ENCODE data around the gene ENC1. TPM values are rescaled to one million over a fixed set of nuclear protein-coding genes. Genes with fewer than 3 reads are reported as not detected.

Gene ENC1
- total RNA-seq, 3 donors from 2014 or later: 14.6 to 23.3 (median 18.9) TPM

DNA sequence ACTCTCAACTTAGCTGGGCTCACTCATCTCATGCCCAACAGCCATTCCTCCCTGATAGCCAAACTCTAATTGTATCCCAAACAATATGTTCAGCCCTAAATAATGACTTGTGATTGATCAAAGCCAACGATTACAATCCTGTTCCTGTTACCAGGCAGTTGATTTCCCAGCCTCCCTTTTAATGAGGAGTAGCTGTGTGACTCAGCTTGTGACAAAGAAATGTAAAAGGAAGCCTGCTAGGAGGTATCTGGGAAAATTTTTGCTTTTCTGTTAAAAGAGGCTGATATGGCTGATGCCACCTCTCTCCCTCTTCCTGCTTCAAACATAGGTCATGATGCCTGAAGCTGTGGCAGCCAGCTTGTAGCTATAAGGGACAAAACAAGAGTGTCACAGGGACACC lies 19.6 kb upstream of the ENC1 start:
- intact Hi-C loops (cut with DNase I, micrococcal nuclease): no loop called here
- H3K4me3 ChIP-seq: no peak overlapping the region
- no peak for DNase-seq
- no peaks in the 10 kb centered on the region for H3K4me1 ChIP-seq (ENCODE audit: low read depth)
- no peaks in the 10 kb centered on the region for H3K9me3 ChIP-seq
- H3K36me3 ChIP-seq (ENCODE audit: low read depth): no peaks in the 10 kb centered on the region
- ATAC-seq: no peak
- TF ChIP-seq, protein P1, sequence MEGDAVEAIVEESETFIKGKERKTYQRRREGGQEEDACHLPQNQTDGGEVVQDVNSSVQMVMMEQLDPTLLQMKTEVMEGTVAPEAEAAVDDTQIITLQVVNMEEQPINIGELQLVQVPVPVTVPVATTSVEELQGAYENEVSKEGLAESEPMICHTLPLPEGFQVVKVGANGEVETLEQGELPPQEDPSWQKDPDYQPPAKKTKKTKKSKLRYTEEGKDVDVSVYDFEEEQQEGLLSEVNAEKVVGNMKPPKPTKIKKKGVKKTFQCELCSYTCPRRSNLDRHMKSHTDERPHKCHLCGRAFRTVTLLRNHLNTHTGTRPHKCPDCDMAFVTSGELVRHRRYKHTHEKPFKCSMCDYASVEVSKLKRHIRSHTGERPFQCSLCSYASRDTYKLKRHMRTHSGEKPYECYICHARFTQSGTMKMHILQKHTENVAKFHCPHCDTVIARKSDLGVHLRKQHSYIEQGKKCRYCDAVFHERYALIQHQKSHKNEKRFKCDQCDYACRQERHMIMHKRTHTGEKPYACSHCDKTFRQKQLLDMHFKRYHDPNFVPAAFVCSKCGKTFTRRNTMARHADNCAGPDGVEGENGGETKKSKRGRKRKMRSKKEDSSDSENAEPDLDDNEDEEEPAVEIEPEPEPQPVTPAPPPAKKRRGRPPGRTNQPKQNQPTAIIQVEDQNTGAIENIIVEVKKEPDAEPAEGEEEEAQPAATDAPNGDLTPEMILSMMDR (IDR thresholded peaks at IDR 0.05): no peak

DNA sequence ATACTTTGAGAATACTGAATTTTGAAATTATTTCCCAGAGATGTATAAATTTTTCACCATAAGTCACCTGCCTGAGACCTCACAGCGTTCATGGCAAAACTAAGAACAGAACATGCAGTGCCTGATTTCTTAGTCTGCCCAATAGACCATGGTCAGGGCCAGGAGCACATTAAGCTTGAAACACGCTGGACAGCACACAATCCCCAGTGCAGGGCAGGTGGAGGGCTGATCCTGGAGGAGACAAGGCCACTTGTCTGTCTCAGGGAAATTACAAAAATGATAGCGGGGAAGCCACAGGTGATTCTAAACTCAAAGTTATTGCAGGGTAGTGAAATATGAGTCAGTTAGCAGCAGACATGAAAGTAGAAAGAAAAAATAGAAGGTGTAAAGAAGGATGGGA lies 18.6 kb upstream of the ENC1 start:
- ATAC-seq: no peak
- TF ChIP-seq, protein P1 (IDR thresholded peaks at IDR 0.05): no peak

DNA sequence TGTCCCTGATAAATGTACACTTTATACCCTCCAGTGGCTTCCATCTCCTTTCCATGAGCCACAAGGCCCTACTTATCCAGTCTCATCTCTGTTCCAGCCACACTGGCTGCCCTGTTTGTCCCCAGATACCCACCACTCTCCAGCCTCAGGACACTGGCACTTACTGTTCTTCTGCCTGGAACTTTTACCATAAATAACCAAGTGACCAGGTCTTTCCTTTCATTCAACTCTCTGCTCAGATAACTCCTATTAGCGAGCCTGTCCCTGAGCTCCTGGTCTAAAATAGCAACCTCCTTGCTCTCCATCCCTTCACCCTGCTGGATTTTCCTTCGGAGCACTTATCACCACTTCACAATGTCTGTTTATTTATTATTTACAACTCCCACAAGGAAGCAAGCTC lies 16.6 kb upstream of the ENC1 start:
- Histone ChIP-seq H3K36me3 (ENCODE audit: low read depth) (no peaks in the 10 kb centered on the region), H3K4me3 (no peak overlapping the region), H3K4me1 (ENCODE audit: low read depth) (no peaks in the 10 kb centered on the region), H3K9me3 (no peaks in the 10 kb centered on the region)
- ATAC-seq (no peak), DNase-seq (no peak)
- intact Hi-C loops (cut with DNase I, micrococcal nuclease): no loop called here
- TF ChIP-seq, protein P1 (IDR thresholded peaks at IDR 0.05): no peak

More for the DNA sequence above, 18.6 kb upstream of the ENC1 start:
- Histone ChIP-seq H3K9me3 (no peaks in the 10 kb centered on the region), H3K36me3 (ENCODE audit: low read depth) (no peaks in the 10 kb centered on the region), H3K4me1 (ENCODE audit: low read depth) (no peaks in the 10 kb centered on the region), H3K4me3 (no peak overlapping the region)
- no peak for DNase-seq
- intact Hi-C loops (cut with DNase I, micrococcal nuclease): no loop called here

DNA sequence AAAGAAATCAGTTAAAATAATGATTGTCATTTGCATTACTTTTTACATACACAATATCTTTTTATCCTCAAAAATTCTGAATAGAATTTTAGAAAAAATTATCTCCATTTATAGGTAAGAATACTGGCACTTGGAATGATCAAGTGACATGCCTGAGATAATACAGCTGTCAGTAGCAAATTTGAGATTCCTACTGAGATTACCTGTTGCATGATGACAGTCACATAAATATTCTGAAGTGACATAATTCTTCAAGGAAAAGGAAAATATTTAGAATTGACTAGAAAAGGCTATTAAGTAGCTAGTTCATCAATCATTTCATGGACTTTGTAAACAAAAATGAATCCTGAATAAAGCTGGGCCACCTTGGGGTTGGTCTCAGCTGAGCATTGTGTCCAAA lies 15.2 kb upstream of the ENC1 start:
- TF ChIP-seq, protein P1 (IDR thresholded peaks at IDR 0.05): no peak
- intact Hi-C loops (cut with DNase I, micrococcal nuclease): no loop called here
- DNase-seq (no peak), ATAC-seq (no peak)
- Histone ChIP-seq H3K4me1 (ENCODE audit: low read depth) (no peaks in the 10 kb centered on the region), H3K36me3 (ENCODE audit: low read depth) (no peaks in the 10 kb centered on the region), H3K9me3 (no peaks in the 10 kb centered on the region), H3K4me3 (no peak overlapping the region)

DNA sequence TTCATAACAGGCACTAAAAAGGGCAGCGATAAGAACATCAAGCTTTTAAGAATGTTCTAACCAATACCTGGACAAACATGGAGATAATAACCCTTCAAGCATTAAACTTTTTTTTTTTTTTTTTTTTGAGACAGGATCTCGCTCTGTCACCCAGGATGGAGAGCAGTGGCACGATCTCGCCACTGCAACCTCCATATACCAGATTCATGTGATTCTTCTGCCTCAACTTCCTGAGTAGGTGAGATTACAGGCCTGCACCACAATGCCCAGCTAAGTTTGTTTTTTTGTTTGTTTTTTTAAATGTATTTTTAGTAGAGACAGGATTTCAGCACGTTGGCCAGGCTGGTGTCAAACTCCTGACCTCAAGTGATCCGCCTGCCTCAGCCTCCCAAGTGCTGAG lies 14.7 kb upstream of the ENC1 start:
- H3K4me3 ChIP-seq: no peak overlapping the region
- no peaks in the 10 kb centered on the region for H3K9me3 ChIP-seq
- TF ChIP-seq, protein P1 (IDR thresholded peaks at IDR 0.05): no peak
- no peaks in the 10 kb centered on the region for H3K4me1 ChIP-seq (ENCODE audit: low read depth)
- DNase-seq (no peak), ATAC-seq (no peak)
- intact Hi-C loops (cut with DNase I, micrococcal nuclease): no loop called here
- no peaks in the 10 kb centered on the region for H3K36me3 ChIP-seq (ENCODE audit: low read depth)

DNA sequence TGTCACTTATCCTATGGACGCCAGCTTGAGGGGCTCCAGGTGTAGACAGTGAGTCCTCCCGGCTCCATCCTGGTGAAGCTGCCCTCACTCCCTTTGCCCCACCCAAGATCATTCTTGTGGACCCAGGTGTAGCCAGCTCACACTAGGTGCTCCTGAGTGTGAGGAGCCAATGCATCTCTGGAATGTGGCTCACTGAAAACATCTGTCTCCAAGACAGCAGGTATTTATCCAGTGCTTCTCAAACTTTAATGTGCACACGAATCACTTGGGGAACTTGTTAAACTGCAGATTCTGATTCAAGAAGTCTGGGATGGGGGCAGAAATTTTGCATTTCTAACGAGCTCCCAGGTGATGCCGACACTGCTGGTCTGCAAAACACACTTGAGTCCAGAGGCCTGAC lies 13.5 kb upstream of the ENC1 start:
- H3K4me1 ChIP-seq (ENCODE audit: low read depth): no peaks in the 10 kb centered on the region
- H3K4me3 ChIP-seq: no peak overlapping the region
- H3K36me3 ChIP-seq (ENCODE audit: low read depth): no peaks in the 10 kb centered on the region
- intact Hi-C loops (cut with DNase I, micrococcal nuclease): no loop called here
- no peak for ATAC-seq
- no peaks in the 10 kb centered on the region for H3K9me3 ChIP-seq
- no peak for DNase-seq
- TF ChIP-seq, protein P1 (IDR thresholded peaks at IDR 0.05): no peak

Measured in mucosa of descending colon (tissue), 3 donors.